Small intestine (tissue), 7 donors: ENCODE data around the gene KAT8. TPM values are rescaled to one million over a fixed set of nuclear protein-coding genes. Genes with fewer than 3 reads are reported as not detected.
A peak's percentile ranks its signal among the peaks of the same experiment; 100 is the strongest.

Experiments
- DNase-seq, 2 donors: peaks; one replicate each; pipeline versions ENCODE4 v3.0.0 to v3.0.0-alpha.2; 2013
- FAIRE-seq: peaks from 2 replicates; lab custom pipeline; 2012; peaks lifted over from hg19 to GRCh38; lab: Jason Lieb, UNC
- H3K27ac ChIP-seq, 3 donors: one replicate each; pipeline ENCODE4 v1.5.1; 2013; ENCODE audit warnings: low read length in 2 of 3, mild to moderate bottlenecking in 2 of 3, control low read depth in 1 of 3, inconsistent platforms in 1 of 3, low read depth in 1 of 3, moderate library complexity in 1 of 3
- H3K27me3 ChIP-seq, 3 donors: one replicate each; pipeline ENCODE4 v1.6.1; 2013; ENCODE audit warnings: low read length in 3 of 3, inconsistent platforms in 1 of 3; ENCODE audit not compliant: control insufficient read depth in 3 of 3, insufficient read depth in 3 of 3
- H3K36me3 ChIP-seq, 3 donors: one replicate each; pipeline ENCODE4 v1.6.1; 2013; ENCODE audit warnings: low read length in 3 of 3, inconsistent platforms in 1 of 3, low read depth in 1 of 3, mild to moderate bottlenecking in 1 of 3, moderate library complexity in 1 of 3; ENCODE audit not compliant: control insufficient read depth in 3 of 3, insufficient read depth in 2 of 3
- H3K4me1 ChIP-seq, 3 donors: one replicate each; pipeline ENCODE4 v1.6.1; 2013; ENCODE audit warnings: low read length in 2 of 3, inconsistent platforms in 1 of 3, low read depth in 1 of 3, mild to moderate bottlenecking in 1 of 3, moderate library complexity in 1 of 3; ENCODE audit not compliant: control insufficient read depth in 3 of 3, insufficient read depth in 2 of 3
- H3K4me3 ChIP-seq, 3 donors: one replicate each; pipeline ENCODE4 v1.5.1; 2013; ENCODE audit warnings: low read length in 3 of 3, control low read depth in 1 of 3, inconsistent platforms in 1 of 3, low read depth in 1 of 3, mild to moderate bottlenecking in 1 of 3, moderate library complexity in 1 of 3
- H3K9me3 ChIP-seq, 2 donors: one replicate each; pipeline ENCODE4 v1.6.1; 2013; ENCODE audit warnings: low read depth in 1 of 2, low read length in 1 of 2; ENCODE audit not compliant: control insufficient read depth in 2 of 2, insufficient read depth in 1 of 2
- WGBS, 3 donors: extraction: QIAGEN DNeasy Blood & Tissue Kit; methylation state at CpG; one replicate each; pipeline ENCODE4 v1.1.7; 2013; 5-methylcytosine and 5-hydroxymethylcytosine counted together
- polyA plus RNA-seq, 4 donors: library from polyadenylated mRNA; stranded (reverse) in 3 of 4; unstranded in 1 of 4; fragments of 200-250 nt in 3 of 4; fragments of 120-200 nt in 1 of 4; gene quantifications; one replicate each; pipeline versions ENCODE4 v1.2.1 to v1.2.3, GENCODE V29; 2013
- donor health status: healthy with polysubstance abuse.
- donor health status: control.
- donor health status: control.
- donor health status: Bipolar disorder and iron deficiency.
- donor health status: healthy.

The KAT8 gene
- polyA plus RNA-seq, 4 donors, result 43.7 to 57.1 (median 44.0) TPM

DNA sequence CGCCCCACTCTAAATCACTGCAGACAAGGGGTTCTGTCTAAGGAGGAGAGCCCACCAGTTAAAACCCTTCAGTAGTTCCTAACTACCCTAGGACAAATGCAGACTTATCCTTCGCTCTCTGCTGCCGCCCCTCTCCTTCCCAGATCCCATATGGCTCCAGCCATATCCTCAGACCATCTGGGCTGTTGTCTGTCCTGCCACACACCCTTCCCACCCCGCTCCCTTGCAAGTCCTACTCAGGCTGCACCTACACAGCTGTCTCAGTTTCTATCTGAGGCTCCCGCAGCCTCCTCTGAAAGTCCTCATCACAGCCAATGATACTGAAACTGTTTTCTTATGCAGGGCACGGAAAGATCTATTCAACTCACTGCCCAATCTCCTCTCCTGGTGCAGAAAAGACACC, 10.0 kb upstream of the KAT8 start:
- peak overlapping the region in 1 of 3 donors; percentile 1 for H3K27ac ChIP-seq
- FAIRE-seq, result no peak

DNA sequence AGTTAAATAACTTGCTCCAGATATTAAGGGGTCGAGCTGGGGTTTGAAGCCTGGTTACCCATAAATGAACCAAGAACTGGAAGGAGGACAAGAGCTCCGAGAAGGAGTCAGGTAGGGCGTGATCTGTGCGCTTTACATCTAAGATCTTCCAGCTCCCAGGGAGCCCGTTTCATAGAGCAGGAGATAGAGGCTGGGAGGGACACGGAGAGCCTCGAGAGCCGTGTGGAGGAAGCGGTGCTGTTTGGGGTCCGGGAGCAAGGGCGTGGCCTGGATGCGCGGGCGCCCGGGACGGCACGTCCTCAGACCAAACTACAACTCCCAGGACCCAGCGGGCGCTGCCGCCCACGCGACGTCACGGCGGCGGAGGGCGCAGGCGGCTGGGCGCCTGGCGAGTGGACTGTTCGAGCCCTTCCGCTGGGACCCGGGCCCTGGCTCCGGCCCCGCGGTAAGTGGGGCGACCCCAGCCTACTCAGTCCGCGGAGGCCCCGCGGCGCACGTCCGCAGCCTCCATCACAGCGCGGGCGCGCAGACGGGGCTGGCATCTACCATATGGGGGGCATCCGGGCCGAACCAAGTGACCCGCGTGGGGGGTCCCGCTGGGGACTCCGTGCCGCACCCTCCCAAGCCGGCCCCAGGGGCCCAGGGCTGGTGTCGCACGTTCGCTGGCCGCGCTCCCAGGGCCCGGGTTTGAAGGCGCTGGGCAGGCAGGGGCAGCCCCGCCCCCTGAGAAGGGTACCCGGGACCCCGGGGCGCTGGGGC, 9.2 kb upstream of the KAT8 start, which contains the start of gene BCKDK:
Gene BCKDK, plus strand, starts transcription at position 352 of the 759 bp plus-strand sequence. CDS start 838 bp downstream, outside the sequence.
- H3K4me3 ChIP-seq, result peak within 1 kb of the TSS; percentile 63 to 94 (median 90)
- H3K27me3 ChIP-seq, result no peaks in the 10 kb centered on the region
- H3K27ac ChIP-seq, result peak within 1 kb of the TSS in 2 of 3 donors; percentile 64 to 85
- 3 to 5% (median 4%) methylated on average over 53 to 68 of the region's 68 CpGs for WGBS, 3 donors
- DNase-seq (peak; percentile 68 to 80), FAIRE-seq (no peak)
- H3K9me3 ChIP-seq, result no peaks in the 10 kb centered on the region
- peaks cover 0 to 4% (median 4%) of the 10 kb centered on the region in 3 donors for H3K4me1 ChIP-seq
- H3K36me3 ChIP-seq, result peaks cover 0 to 39% (median 5%) of the 10 kb centered on the region in 3 donors

More for the DNA sequence above, 10.0 kb upstream of the KAT8 start:
- peaks cover 0 to 32% (median 5%) of the 10 kb centered on the region in 3 donors for H3K36me3 ChIP-seq
- H3K4me3 ChIP-seq, result no peak overlapping the region
- no peaks in the 10 kb centered on the region for H3K9me3 ChIP-seq
- H3K4me1 ChIP-seq, result peaks cover 0 to 4% (median 2%) of the 10 kb centered on the region in 3 donors
- no peak for DNase-seq
- no peaks in the 10 kb centered on the region for H3K27me3 ChIP-seq
- WGBS, 3 donors, result 85 to 91% (median 89%) methylated on average over 6 of the region's 6 CpGs

DNA sequence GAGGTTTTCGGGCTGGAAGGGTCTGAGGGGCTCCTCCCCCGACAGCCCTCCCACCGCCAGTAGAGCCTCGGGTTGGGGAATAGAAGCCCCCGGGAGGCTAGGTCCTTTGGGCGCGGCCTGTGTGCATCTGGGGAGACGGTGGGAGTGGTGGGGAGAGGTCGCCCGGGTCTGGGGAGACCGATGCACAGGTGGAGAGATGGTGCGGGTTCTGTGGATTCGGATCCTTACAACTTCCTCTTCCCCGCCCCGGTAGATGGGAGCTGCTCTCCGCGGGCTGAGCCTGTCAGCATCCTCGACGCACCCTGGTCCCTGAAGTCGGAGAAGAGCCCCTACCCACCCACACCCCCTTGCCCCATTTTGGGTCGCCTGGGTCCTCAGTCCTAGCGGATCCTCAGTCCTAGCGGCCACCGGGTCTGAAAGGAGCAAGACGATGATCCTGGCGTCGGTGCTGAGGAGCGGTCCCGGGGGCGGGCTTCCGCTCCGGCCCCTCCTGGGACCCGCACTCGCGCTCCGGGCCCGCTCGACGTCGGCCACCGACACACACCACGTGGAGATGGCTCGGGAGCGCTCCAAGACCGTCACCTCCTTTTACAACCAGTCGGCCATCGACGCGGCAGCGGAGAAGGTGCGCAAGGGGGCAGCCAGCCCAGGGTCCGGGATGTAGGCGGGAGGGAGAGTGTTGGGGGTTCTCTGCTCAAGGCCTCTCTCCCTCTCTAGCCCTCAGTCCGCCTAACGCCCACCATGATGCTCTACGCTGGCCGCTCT, 8.5 kb upstream of the KAT8 start:
- Histone ChIP-seq H3K36me3 (peaks cover 0 to 43% (median 5%) of the 10 kb centered on the region in 3 donors), H3K4me3 (peak overlapping the region; percentile 63 to 94 (median 90)), H3K27ac (peak overlapping the region in 2 of 3 donors; percentile 64 to 85), H3K27me3 (no peaks in the 10 kb centered on the region), H3K9me3 (no peaks in the 10 kb centered on the region), H3K4me1 (peaks cover 0 to 10% (median 4%) of the 10 kb centered on the region in 3 donors)
- no peak for DNase-seq
- WGBS, 3 donors, result 40 to 51% (median 50%) methylated on average over 41 to 57 of the region's 57 CpGs
- no peak for FAIRE-seq

DNA sequence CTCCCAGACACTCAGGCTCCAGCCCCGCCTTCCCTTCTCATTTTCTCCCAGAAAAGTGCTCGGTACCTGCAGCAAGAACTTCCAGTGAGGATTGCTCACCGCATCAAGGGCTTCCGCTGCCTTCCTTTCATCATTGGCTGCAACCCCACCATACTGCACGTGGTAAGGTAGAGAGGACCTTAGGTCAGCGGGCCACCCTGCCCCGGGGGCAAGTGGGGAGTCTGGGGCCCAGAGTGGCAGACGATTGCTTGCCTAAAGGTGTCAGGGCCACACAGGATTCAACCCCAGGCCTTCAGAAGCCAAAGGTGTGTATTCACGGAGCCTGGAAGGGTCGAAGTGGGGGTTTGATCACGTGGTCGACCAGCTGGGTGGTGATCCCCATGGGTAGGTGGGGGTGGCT, 7.8 kb upstream of the KAT8 start:
- WGBS, 3 donors, result 86 to 91% (median 88%) methylated on average over 12 of the region's 12 CpGs
- DNase-seq (no peak), FAIRE-seq (no peak)
- H3K36me3 ChIP-seq, result peaks cover 0 to 43% (median 5%) of the 10 kb centered on the region in 3 donors
- peaks cover 0 to 11% (median 4%) of the 10 kb centered on the region in 3 donors for H3K4me1 ChIP-seq
- no peaks in the 10 kb centered on the region for H3K27me3 ChIP-seq
- H3K27ac ChIP-seq, result no peak overlapping the region
- H3K9me3 ChIP-seq, result no peaks in the 10 kb centered on the region
- no peak overlapping the region for H3K4me3 ChIP-seq

DNA sequence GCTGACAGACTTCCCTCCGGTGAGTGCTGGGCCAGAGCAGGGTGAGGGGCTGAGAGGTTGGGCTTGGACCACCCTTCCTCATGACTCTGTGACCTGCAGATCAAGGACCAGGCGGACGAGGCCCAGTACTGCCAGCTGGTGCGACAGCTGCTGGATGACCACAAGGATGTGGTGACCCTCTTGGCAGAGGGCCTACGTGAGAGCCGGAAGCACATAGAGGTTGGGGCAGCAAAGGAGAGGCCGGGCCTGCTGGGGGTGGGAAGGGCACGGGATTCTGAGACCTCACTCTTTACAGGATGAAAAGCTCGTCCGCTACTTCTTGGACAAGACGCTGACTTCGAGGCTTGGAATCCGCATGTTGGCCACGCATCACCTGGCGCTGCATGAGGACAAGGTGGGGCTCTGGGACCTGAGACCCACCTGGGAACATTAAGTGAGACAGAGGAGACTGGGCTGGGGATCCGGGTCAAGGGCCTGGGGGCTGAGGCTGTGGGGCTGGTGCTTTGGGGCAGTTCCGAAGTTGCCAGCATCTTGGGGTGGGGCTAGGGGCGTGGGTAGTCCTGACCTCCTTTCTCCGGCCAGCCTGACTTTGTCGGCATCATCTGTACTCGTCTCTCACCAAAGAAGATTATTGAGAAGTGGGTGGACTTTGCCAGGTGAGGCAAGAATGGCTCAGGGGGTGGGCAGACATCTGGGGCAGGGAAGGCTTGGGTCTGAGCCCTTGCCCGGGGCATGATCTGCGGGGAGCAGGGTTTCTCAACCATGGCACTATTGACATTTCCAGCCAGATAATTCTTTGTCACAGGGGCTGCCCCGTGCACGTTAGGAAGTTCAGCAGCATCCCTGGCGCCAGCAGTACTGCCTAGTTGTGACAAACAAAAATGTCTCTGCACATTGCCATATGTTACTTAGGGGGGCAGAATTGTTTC, 7.1 kb upstream of the KAT8 start:
- H3K4me3 ChIP-seq, result no peak overlapping the region
- H3K27ac ChIP-seq, result no peak overlapping the region
- peaks cover 0 to 43% (median 5%) of the 10 kb centered on the region in 3 donors for H3K36me3 ChIP-seq
- FAIRE-seq, result no peak
- no peaks in the 10 kb centered on the region for H3K9me3 ChIP-seq
- no peaks in the 10 kb centered on the region for H3K27me3 ChIP-seq
- DNase-seq, result no peak
- WGBS, 3 donors, result 88 to 90% (median 89%) methylated on average over 26 of the region's 26 CpGs
- H3K4me1 ChIP-seq, result peaks cover 0 to 11% (median 4%) of the 10 kb centered on the region in 3 donors

DNA sequence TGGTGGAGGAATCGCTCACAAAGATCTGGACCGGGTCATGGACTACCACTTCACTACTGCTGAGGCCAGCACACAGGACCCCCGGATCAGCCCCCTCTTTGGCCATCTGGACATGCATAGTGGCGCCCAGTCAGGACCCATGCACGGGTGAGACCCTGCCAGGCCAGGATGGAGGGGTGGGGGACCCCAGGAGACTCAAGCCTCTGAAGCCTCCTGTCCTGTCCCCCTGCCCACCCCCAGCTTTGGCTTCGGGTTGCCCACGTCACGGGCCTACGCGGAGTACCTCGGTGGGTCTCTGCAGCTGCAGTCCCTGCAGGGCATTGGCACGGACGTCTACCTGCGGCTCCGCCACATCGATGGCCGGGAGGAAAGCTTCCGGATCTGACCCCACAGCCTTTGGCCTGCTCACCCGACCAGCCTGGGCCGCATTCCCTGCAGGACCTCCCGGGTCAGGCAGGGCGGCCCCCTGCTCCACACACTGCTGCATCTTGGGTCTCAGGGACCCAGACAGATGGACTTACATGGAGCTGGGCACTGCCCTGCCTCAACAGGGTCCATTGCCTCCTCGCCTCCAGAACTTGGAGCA, 5.5 kb upstream of the KAT8 start:
- FAIRE-seq (no peak), DNase-seq (no peak)
- no peaks in the 10 kb centered on the region for H3K9me3 ChIP-seq
- H3K27ac ChIP-seq, result no peak overlapping the region
- peaks cover 0 to 48% (median 5%) of the 10 kb centered on the region in 3 donors for H3K36me3 ChIP-seq
- H3K4me1 ChIP-seq, result peaks cover 0 to 15% (median 2%) of the 10 kb centered on the region in 3 donors
- WGBS, 3 donors, result 93% methylated on average over 23 of the region's 23 CpGs
- H3K27me3 ChIP-seq, result no peaks in the 10 kb centered on the region
- no peak overlapping the region for H3K4me3 ChIP-seq

DNA sequence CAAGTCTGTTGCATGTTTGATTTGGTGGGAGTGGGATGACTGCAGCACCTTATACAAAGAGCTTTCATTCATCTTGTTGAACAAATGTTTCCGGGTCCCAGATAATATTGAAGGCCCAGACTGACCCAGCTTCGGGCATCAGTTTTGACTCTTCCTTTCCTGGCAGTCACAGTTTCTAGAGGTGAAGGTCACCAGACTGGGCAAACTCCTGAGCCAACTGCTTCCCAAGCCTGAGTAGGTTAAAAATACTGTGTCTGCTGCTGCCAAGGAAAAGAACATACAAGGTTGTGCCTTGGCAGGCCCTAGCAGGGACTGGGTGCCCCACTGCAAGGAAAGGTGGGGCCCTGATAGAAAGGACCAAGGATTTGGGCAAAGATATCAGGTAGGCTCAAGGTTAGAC, 4.8 kb upstream of the KAT8 start:
- DNase-seq (no peak), FAIRE-seq (no peak)
- H3K27ac ChIP-seq, result peak overlapping the region in 1 of 3 donors; percentile 42
- no peak overlapping the region for H3K4me3 ChIP-seq
- peaks cover 0 to 48% (median 5%) of the 10 kb centered on the region in 3 donors for H3K36me3 ChIP-seq
- 76 to 92% (median 91%) methylated on average over 2 of the region's 2 CpGs for WGBS, 3 donors
- H3K4me1 ChIP-seq, result peaks cover 0 to 15% (median 2%) of the 10 kb centered on the region in 3 donors
- no peaks in the 10 kb centered on the region for H3K27me3 ChIP-seq
- no peaks in the 10 kb centered on the region for H3K9me3 ChIP-seq
